K562 (cell line): ENCODE data around the gene ZNF862. TPM values are rescaled to one million over a fixed set of nuclear protein-coding genes. Genes with fewer than 3 reads are reported as not detected.

Source experiments
- ATAC-seq: fragments of 200-7000 bp; cut with Tn5 transposase; 3 replicates; pipeline ENCODE4 v1.9.1; 2020; ENCODE audit warnings: moderate library complexity
- BruUV-seq: library from RNA; stranded (reverse); fragments of 400-500 nt; replicated peaks from 2 replicates; lab custom pipeline; 2021; lab: Mats Ljungman, UMichigan
- CTCF ChIA-PET: fragments of 300-600 bp; formaldehyde crosslinking; extraction: SDS; loops from one replicate; lab custom pipeline; 2021; ENCODE audit warnings: low intra/inter-chr PET ratio; lab: Yijun Ruan, JAX
- POLR2A ChIA-PET: fragments of 300-600, 350-650 bp; sonication (Branson Sonifier 250); formaldehyde crosslinking; extraction: SDS; loops from one replicate; lab custom pipeline; 2021; ENCODE audit warnings: antibody characterized with exemption, inconsistent platforms; lab: Yijun Ruan, JAX
- DNase-seq, 4 experiments: peaks; one replicate each; pipeline versions ENCODE4 v3.0.0 to v3.0.0-alpha.2; 2011 to 2018; ENCODE audit warnings: low spot score in 3 of 4, mixed read lengths in 3 of 4; ENCODE audit errors: extremely low read depth in 1 of 4
- FAIRE-seq: peaks from 2 replicates; lab custom pipeline; 2011; peaks lifted over from hg19 to GRCh38; lab: Jason Lieb, UNC
- H2AFZ ChIP-seq: 2 replicates; pipeline ENCODE4 v1.6.0; 2011; ENCODE audit warnings: low read depth, low read length, control low read depth, inconsistent platforms
- H3K27ac ChIP-seq: fragments of 200-600 bp; 3 replicates; pipeline ENCODE4 v1.8.0; 2011; ENCODE audit warnings: low read depth, mild to moderate bottlenecking, control low read depth, inconsistent platforms, low read length, moderate library complexity, mixed read lengths; ENCODE audit errors: extremely low read depth
- H3K27me3 ChIP-seq, 2 experiments: fragments of 300-600 bp in 1 of 2; 2 replicates in 1 of 2; 3 replicates in 1 of 2; pipeline versions ENCODE4 v1.6.0 to v1.8.0; 2011; ENCODE audit warnings: inconsistent platforms in 2 of 2, low read length in 2 of 2, mild to moderate bottlenecking in 1 of 2, mixed read lengths in 1 of 2, moderate library complexity in 1 of 2; ENCODE audit not compliant: control insufficient read depth in 2 of 2, insufficient read depth in 2 of 2
- H3K36me3 ChIP-seq: fragments of 300-600 bp; 3 replicates; pipeline ENCODE4 v1.8.0; 2011; ENCODE audit warnings: mild to moderate bottlenecking, low read length, inconsistent platforms; ENCODE audit not compliant: control insufficient read depth, insufficient read depth
- H3K4me1 ChIP-seq, 2 experiments: fragments of 200-600 bp in 1 of 2; replicated peaks in 1 of 2; 2 replicates in 1 of 2; 3 replicates in 1 of 2; pipeline versions ENCODE4 v1.5.1 to v1.8.0; 2011; ENCODE audit warnings: inconsistent platforms in 2 of 2, low read length in 2 of 2, mild to moderate bottlenecking in 1 of 2, mixed read lengths in 1 of 2, moderate library complexity in 1 of 2; ENCODE audit not compliant: control insufficient read depth in 2 of 2, insufficient read depth in 2 of 2
- H3K4me2 ChIP-seq: 2 replicates; pipeline ENCODE4 v1.6.1; 2011; ENCODE audit warnings: low read length, control low read depth, inconsistent platforms, mixed read lengths; ENCODE audit not compliant: insufficient read depth
- H3K4me3 ChIP-seq: fragments of 200-600 bp; sonication (generic), shearing (Covaris generic); 2 replicates; pipeline ENCODE4 v1.5.1; 2016; ENCODE audit warnings: control low read depth, inconsistent platforms
- H3K79me2 ChIP-seq: fragments of 200-600 bp; 3 replicates; pipeline ENCODE4 v1.8.0; 2011; ENCODE audit warnings: low read length, inconsistent platforms; ENCODE audit not compliant: control insufficient read depth, insufficient read depth
- H3K9ac ChIP-seq, 2 experiments: 2 replicates each; pipeline versions ENCODE4 v1.6.0 to v1.6.1; 2011; ENCODE audit warnings: low read depth in 2 of 2, low read length in 2 of 2, control low read depth in 1 of 2, inconsistent platforms in 1 of 2, mild to moderate bottlenecking in 1 of 2, mixed read lengths in 1 of 2; ENCODE audit not compliant: insufficient read depth in 1 of 2
- H3K9me1 ChIP-seq: one replicate; pipeline ENCODE4 v1.6.0; 2011; ENCODE audit warnings: inconsistent platforms, mild to moderate bottlenecking, low read length, moderate library complexity; ENCODE audit not compliant: control insufficient read depth, insufficient read depth
- H3K9me3 ChIP-seq: replicated peaks from 2 replicates; pipeline ENCODE4 v1.5.1; 2011; ENCODE audit warnings: low read depth, low read length, inconsistent platforms; ENCODE audit not compliant: control insufficient read depth, insufficient read depth
- H4K20me1 ChIP-seq: replicated peaks from 2 replicates; pipeline ENCODE4 v1.6.1; 2011; ENCODE audit warnings: low read length, inconsistent platforms, mixed read lengths; ENCODE audit not compliant: control insufficient read depth, insufficient read depth
- BCL6 ChIP-seq: fragments of 250-450 bp; sonication (Bioruptor Pico); IDR thresholded peaks from 2 replicates; pipeline ENCODE4 v1.4.0; 2020
- DPF2 ChIP-seq: fragments of 450-650 bp; IDR thresholded peaks from 2 replicates; pipeline ENCODE4 v1.6.1; 2016
- HDAC8 ChIP-seq: fragments of 450-650 bp; IDR thresholded peaks from 2 replicates; pipeline ENCODE4 v1.6.1; 2016; ENCODE audit warnings: mild to moderate bottlenecking, missing genetic modification characterization, moderate library complexity, missing compliant biosample characterization
- NFYB ChIP-seq: IDR thresholded peaks from 2 replicates; pipeline ENCODE4 v1.6.1; 2011; ENCODE audit warnings: mild to moderate bottlenecking, moderate library complexity; ENCODE audit not compliant: insufficient read length; ENCODE audit errors: extremely low read depth
- SMARCB1 ChIP-seq: IDR thresholded peaks from 2 replicates; pipeline ENCODE4 v1.6.1; 2011; ENCODE audit warnings: improper control_type of control experiment, low read depth; ENCODE audit not compliant: insufficient read length
- WGBS: fragments of 100-300 bp; shearing (Covaris generic); methylation state at CpG from one replicate; pipeline ENCODE4 v1.1.6; 2016; ENCODE audit warnings: low coverage, mixed read lengths; ENCODE audit not compliant: insufficient coverage; ENCODE audit errors: missing lambda C conversion rate; 5-methylcytosine and 5-hydroxymethylcytosine counted together
- in situ Hi-C: fragments of 300-500 bp; cut with MboI; formaldehyde crosslinking; loops from 4 replicates; pipeline ENCODE4 v1.15.0; 2018; ENCODE audit warnings: inconsistent platforms, mixed read lengths
- intact Hi-C: fragments of 100-400 bp; cut with micrococcal nuclease; formaldehyde crosslinking; loops from 2 replicates; pipeline ENCODE4 v1.14.2; 2022
- polyA plus RNA-seq, 8 experiments: library from polyadenylated mRNA; depleted of rRNA in 4 of 8; stranded (reverse) in 5 of 8; unstranded in 3 of 8; fragments of >200 nt; fragmentation: Nextera tagmentation in 2 of 8; fragmentation: Illumina TruSeq in 1 of 8; extraction: Ambion mirVana in 2 of 8; extraction: Trizol in 1 of 8; gene quantifications; 2 replicates each; pipeline versions ENCODE4 v1.2.1 to v1.2.3, GENCODE V29; 2011 to 2014; ENCODE audit warnings: inconsistent platforms in 1 of 8, missing spikeins in 1 of 8
- total RNA-seq, 7 experiments: library from RNA; depleted of rRNA in 6 of 7; stranded (reverse); fragments of >200 nt in 6 of 7; fragmentation: Illumina TruSeq in 2 of 7; extraction: Trizol in 2 of 7; gene quantifications; 2 replicates each; pipeline versions ENCODE4 v1.2.1 to v1.2.3, GENCODE V29; 2011 to 2021; ENCODE audit warnings: low replicate concordance in 1 of 7
- TF ChIP-seq, protein P1 (sequence below): fragments of 250-450 bp; sonication (Bioruptor Pico); IDR thresholded peaks from 2 replicates; pipeline ENCODE4 v1.5.0; 2022; ENCODE audit warnings: mild to moderate bottlenecking

Gene ZNF862
- total and polyA plus RNA-seq, 9 of the 15 experiments (the other 6 are each of a cell fraction or from before 2014, with no cell fraction given), result 1.1 to 3.9 (median 2.6) TPM

DNA sequence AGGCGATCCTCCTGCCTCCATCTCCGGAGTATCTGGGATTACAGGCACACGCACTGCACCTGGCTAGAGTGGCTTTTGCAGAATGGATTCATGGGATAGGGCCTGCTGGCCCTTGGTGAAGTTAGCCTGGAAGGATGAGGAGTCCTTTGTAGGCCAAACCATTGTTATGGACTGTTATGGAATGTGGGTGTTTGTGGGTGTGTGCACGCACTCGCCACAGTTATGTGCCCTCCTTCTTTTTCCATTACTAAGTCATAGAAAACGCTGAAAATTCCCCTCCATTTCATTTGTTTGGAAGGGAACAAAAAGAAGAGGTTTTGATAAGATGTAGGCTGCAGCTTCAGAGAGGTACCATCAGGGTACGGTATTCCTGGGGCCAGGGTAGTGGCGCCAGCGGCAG, 15.0 kb downstream of the ZNF862 start:
- Histone ChIP-seq H3K79me2 (no peaks in the 10 kb centered on the region), H3K9me3 (no peaks in the 10 kb centered on the region), H3K9me1 (no peaks in the 10 kb centered on the region), H3K4me1 (peaks cover 14 to 20% of the 10 kb centered on the region in 2 experiments), H3K36me3 (no peaks in the 10 kb centered on the region), H3K27ac (no peak overlapping the region), H3K4me3 (no peak overlapping the region), H3K4me2 (no peak overlapping the region), H4K20me1 (0 out of 2 replicates have a peak, but pooled peaks cover 9% of the 10 kb centered on the region), H3K9ac (no peak overlapping the region), H3K27me3 (peaks cover 29 to 43% of the 10 kb centered on the region in 2 experiments; a peak in 4 of 5 replicates), H2AFZ (no peak overlapping the region)
- no TSS peak for BruUV-seq
- ChIA-PET POLR2A (no interaction called here), CTCF (no interaction called here)
- TF ChIP-seq DPF2, result no peak
- no peak for TF ChIP-seq HDAC8 (tag)
- TF ChIP-seq SMARCB1, result no peak
- TF ChIP-seq, protein P1, sequence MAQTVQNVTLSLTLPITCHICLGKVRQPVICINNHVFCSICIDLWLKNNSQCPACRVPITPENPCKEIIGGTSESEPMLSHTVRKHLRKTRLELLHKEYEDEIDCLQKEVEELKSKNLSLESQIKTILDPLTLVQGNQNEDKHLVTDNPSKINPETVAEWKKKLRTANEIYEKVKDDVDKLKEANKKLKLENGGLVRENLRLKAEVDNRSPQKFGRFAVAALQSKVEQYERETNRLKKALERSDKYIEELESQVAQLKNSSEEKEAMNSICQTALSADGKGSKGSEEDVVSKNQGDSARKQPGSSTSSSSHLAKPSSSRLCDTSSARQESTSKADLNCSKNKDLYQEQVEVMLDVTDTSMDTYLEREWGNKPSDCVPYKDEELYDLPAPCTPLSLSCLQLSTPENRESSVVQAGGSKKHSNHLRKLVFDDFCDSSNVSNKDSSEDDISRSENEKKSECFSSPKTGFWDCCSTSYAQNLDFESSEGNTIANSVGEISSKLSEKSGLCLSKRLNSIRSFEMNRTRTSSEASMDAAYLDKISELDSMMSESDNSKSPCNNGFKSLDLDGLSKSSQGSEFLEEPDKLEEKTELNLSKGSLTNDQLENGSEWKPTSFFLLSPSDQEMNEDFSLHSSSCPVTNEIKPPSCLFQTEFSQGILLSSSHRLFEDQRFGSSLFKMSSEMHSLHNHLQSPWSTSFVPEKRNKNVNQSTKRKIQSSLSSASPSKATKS (CRISPR knock-in tag), result no peak
- no peak for TF ChIP-seq NFYB
- TF ChIP-seq BCL6 (CRISPR knock-in tag), result no peak
- FAIRE-seq, result no peak
- intact Hi-C loops (no loop called here), in situ Hi-C loops (loop anchor here (25.0 kb wide), 1 partner anchor 184 kb away; no protein-coding TSS in a partner anchor)
- ATAC-seq, result no peak
- WGBS, result 62% methylated on average over 9 of the region's 9 CpGs
- no peak for DNase-seq
